HG03432 (cell line): ENCODE data around the gene EXOC3.
"Not testable (repeated sequence)": the region's sequence is repeated elsewhere in the genome, so short reads cannot be mapped to it uniquely, and the experiment has no call there.

Experiments used
- ATAC-seq: cut with Tn5 transposase; IDR thresholded peaks from one replicate; pipeline ENCODE4 v1.9.1; 2021; ENCODE audit warnings: mild to moderate bottlenecking, moderate library complexity; ENCODE audit not compliant: unreplicated experiment

EXOC3 gene

DNA sequence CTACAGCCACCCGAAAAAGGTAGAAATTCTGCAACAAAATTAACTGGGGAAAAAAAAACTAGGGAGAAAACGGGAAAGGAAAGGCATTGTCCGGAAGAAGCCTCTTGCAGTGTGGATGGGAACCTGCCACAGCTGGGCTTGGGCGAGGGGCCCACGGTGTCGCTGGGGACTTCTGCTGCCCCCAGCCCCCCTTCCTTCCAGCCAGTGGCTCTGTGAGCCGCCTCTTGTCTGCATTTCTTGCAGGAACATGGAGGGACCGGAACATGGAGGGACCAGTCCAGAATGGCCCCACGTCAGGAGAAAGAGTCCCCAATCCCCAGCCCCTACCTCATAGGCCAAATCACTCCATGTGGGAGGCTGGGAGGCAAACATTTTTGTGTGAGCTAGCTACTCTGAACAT is 36.9 kb upstream of the EXOC3 start:
- ATAC-seq: no peak

DNA sequence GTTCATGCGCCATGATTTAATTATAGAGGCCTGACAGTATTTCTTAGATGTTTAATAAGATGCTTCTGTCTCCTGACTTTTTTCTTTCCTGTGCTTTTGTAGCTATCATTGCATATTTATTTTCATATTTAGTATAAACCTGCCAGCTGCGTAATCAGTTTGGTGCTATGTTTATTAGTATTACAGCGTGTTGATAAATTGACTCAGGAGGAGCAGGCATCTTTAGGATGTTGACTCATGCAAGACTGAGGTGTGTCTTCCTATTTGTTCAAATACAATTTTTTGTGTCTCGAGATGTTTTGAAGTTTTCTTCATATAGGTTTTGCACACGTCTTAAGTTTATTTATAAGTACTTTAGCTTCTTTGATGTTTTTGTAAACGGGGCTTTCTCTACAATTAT is 35.9 kb upstream of the EXOC3 start:
- ATAC-seq: no peak

DNA sequence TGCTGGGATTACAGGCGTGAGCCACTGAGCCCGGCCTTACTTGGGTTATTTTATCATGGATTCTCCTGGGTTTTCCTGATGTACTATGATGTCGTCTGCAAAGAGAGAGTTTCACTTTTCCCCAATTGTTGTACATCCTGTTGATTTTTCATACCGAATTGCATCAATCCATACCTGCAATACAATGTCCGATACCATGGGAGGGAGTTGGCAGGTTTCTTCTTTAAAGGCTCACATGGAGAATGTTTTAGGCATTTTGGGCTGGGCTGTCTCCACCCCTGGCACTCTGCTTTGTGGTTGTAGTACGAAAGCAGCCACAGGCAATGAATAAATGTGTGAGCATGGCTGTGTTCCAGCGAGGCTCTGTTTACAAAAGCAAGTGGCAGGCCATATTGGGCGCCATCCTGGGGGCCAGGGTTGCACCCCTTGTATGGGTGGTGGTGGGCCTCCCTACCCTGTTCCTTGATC is 35.1 kb upstream of the EXOC3 start:
- ATAC-seq: no peak

DNA sequence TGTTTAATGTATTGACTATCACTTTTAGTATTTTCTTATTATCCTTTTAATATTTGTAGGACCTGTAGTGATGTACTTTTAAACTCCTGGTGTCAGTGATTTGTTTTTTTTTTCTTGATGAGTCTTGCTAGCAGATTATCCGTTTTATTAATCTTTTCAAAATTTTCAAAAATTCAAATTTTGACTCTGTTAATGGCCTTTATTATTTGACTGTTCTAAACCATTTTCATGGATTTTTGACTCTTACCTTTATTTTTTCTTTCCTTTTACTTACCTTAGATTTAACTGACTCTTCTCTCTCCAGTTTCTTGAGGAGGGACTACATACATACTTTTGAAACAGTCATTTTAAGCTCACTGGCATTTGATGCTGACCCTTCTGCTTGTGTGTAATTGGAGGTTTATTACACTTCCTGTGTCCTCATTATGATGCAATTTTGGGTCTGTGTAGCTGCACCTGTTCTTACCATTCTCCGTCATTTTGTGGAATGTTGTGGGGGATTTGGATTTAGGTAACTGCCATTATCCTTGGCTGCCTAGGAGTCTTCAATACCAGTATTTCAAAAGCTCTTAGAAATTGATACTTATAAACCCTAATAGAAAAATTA is 32.0 kb upstream of the EXOC3 start:
- no peak for ATAC-seq

DNA sequence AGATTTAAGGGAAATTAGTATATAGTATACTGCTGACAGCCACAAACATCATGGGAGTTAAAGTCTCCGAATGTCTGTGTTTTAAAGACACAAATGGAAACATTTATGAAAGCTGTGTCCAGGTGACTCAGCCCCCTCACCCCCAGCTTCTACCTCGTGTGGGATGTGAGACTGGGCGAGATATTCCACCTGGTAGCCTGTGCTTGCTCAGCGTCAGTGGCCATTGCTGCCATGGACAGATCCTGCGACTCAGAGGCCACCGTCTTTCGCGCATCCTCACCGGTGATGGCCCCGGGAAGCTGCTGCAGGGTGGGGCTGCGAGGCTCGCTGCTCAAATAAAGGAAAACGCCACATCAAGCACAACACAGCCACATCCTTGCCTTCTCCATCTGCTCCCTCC is 31.2 kb upstream of the EXOC3 start:
- no peak for ATAC-seq

DNA sequence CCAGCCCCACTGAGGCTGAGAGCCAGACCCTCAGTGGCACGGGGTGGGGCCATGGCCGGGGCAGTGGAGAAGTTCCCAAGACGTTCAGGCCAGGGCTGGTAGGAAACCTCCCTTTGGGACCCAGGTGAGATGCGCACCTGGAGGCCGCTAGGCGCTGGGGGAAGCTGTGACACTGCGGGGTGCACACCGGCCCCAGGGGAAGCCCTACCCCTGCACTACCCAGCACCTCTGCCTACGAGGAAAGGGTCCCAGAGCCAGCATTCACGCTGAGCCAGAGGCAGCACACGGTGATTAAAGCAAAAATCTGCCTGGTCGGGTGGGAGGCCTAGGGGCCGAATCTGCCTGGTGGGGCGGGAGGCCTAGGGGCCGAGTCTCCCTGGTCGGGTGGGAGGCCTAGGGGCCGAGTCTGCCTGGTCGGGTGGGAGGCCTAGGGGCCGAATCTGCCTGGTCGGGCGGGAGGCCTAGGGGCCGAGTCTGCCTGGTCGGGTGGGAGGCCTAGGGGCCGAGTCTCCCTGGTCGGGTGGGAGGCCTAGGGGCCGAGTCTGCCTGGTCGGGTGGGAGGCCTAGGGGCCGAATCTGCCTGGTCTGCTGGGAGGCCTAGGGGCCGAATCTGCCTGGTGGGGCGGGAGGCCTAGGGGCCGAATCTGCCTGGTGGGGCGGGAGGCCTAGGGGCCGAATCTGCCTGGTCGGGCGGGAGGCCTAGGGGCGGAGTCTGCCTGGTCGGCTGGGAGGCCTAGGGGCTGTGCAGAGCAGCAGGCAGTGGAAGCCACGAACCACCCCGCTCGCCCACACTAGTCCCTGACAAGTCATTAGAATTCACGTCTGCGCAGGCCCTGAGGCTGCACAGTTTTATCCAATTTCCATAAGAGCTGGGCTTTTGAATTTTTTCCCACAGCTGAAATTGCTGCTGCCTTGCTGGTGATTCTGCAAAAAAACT is 27.7 kb upstream of the EXOC3 start:
- not testable (repeated sequence) for ATAC-seq

DNA sequence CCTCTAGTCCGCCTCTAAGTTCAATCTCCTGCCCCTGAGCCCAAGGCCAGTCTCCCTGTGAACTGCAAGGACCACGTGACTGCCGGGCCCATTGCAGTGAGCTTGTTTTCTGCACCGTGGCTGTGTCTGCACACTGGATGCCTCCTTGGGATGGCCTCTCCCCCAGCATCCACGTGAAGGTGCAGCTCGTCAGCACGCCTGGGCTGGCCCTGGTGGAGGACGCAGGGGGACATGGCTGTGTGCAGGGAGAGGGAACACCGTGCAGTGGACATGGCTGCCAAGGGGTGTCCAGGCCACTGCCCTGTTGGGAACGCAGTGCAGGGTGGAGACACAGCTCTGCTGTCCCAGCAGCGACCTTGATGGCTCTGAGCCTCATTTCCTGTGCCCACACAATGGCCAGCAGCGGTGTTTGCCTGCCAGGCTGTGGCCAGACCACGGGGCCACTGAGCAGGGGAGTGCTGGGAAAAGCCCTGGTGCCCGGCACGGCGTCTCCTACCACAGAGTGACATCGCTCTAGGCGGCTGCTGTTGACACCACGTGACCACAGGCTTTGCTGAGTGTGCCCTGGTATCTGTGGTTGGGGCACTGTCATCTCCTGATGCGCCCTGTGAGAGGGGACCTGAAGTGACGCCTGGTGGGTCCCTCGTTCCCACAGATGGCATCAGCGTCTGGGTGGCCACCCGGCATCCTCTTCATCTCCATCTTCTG is 26.9 kb upstream of the EXOC3 start:
- no peak for ATAC-seq

DNA sequence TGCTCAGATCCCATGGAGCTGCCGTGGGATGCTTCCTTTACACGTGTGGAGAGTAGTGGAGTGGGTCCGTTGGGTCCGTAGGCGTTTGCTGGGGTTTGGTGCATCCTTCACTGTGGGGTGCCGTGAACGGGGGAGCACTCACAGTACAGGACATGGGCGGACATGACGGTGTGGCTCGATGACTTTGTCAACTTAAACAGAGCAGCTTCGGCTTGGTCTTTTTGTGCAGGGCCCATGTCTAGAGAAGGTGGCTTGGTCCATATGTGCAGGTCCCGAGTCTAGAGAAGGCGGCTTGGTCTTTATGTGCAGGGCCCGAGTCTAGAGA is 26.4 kb upstream of the EXOC3 start:
- ATAC-seq: no peak

DNA sequence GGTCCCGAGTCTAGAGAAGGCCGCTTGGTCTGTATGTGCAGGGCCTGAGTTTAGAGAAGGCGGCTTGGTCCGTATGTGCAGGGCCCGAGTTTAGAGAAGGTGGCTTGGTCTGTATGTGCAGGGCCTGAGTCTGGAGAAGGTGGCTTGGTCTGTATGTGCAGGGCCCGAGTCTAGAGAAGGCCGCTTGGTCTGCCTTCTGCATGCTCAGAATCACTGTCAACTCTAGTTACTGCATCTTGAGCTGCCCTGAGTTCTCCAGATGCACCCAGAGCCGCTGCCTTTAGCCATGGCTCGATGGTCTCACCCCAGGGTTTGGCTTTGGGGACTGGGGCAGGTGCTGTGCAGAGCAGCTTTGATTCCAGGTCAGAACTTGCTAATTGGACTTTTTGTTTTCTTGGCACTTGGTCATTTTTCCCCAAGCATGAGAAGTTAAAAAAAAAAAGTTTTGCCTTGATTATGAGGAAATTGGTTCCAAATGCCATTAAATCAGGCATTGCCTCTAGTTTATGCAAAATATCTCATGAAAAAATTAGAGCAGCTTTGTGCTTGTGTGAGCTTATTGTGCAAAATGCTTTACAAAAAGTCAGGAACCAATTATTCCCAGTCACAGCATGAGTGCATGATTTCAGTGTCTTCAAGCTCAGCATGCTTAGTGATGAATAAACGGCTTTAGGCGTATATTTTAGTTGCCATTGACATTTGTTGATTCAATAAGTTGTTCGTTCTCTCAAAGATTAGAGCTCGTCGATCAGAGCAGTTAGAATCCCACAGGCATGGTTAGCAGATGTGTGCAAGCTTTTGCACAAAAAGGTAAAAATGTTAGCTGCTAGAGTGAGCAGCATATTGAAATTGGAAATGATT is 25.4 kb upstream of the EXOC3 start:
- no peak for ATAC-seq

DNA sequence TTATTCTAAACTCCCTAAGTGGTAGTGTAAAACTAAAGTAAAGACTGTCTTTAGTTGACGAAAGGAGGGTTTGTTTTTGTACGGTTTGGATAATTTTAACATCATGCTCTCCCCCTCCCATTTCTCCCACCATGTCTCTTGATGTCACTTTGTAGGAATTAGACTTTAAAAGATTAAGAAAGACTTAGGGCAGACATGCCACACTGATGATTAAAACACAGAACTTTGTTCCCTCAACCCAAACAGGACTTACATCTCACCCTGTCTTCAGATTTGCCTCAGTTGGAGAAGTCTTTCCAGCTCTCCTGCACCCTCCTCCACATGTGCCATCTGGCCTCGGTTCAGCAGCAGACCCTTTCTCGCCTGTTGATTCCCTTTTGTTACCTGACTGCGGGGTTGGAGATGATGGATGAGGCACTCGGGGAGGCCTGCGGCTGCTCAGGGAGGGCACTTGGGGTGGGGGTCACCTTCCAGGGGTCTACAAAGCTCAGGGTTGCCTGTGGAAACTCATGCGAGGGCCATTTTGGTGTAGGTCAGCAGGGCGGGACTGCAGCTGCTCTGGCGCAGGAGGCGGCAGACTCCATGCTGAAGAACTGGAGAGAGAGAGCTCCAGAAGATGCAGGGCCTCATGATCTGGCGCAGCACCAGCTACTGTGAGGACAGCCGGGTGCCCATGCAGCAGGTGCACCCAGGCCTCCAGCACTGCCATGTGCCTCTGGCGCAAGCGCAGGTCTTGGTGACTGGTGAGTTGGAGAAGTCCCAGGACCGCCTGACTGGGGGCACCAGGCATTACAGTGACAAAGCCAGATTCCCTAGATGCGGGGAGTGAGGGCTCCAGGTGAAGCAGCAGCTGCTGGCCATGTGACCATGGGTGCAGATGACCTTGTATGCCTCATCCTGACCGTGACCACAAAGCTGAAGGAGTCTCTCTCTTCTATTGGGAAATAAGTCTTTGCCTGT is 24.5 kb upstream of the EXOC3 start:
- ATAC-seq: no peak

DNA sequence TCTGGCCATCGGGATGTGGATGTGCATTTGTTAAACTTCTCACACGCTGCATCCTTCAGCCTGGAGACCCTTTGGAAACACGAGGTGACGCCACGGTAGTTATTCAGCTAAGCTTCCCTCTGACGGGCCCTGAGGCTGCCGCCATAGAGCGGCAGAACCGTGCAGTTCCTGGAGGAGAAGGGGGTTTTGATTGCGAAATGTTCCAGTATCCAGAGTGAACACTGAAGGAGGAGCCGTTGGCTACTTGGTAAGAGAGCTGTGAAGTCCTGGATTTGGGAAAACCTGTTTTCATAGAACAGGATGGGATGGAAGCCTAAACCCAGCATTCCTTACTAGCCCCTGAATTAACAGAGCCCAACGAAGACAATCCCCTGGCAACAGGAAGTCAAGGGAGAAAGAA is 23.0 kb upstream of the EXOC3 start:
- ATAC-seq: no peak

DNA sequence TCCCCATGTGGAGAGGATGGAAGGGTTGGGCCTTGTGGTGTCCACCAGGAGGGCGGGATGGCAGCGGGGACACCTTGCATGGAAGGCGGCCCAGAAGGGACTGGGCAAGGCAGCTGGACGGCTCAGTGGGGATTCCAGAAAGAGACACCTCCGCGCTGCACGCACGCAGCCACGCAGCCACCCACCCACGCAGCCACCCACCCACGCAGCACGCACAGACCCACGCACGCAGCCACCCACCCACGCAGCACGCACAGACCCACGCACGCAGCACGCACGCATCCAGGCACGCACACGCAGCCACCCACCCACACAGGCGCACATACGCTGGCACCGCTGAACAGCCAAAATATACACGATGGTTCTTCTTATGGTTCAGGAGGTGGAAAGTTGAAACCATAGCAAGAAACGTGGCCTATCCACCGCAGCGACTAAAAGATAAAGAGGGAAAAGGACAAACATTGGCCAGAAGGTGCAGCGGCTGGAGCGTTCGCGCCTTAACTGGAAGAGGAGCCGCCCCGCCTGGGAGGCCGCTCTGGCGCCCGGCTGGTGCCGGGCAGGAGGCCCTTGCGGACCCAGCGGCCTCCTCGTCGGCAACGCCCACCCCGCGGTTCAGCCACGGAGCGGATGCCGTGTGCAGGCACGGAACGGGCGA is 22.2 kb upstream of the EXOC3 start:
- no peak for ATAC-seq

DNA sequence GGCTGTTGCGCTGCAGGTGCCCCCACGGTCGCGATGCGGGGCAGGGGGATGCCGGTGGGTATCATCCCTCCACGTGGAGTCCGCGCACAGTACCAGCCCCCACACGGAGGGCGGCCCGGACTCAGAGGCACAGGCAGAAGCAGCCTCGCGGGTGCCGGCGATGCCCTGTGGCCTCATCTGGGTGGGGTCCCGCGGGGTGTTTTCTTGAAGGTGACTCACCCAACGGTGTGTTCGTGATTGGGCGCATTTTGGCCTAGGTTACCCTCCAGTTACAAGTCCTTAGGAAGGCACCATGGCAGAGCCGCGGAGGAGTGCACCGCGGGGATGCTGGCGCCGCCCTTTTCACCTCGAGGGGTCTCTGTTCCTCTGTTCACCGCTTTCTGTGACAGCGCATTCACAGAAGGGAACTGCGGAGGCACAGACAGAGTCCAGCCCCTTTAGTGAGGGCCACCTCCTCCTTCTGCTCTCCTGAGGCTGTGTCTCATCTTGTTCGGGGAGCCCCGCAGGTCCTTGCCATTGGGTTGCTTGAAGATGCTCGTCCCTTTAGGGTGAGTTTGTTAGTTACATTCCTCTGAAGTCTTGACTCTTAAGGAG is 21.6 kb upstream of the EXOC3 start:
- ATAC-seq: no peak

DNA sequence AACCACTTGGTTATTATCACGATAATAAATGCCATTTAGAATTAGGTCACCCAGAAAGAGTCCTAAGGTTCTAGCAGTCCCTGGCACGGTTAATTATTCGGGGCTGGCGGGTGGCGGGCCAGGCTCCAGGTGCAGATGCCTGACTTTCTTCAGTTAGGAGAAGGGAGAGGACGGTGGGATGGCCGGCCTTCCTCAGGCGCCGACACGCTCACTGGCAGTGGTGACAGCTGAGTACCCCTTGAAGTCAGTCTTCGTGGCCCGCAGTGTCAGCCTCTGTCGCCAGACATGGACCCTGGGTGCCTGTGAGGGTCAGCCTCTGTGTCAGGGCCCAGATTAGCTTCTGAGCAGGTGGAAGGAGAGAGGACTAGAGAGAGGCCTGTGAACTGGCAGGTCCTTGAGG is 21.1 kb upstream of the EXOC3 start:
- no peak for ATAC-seq

DNA sequence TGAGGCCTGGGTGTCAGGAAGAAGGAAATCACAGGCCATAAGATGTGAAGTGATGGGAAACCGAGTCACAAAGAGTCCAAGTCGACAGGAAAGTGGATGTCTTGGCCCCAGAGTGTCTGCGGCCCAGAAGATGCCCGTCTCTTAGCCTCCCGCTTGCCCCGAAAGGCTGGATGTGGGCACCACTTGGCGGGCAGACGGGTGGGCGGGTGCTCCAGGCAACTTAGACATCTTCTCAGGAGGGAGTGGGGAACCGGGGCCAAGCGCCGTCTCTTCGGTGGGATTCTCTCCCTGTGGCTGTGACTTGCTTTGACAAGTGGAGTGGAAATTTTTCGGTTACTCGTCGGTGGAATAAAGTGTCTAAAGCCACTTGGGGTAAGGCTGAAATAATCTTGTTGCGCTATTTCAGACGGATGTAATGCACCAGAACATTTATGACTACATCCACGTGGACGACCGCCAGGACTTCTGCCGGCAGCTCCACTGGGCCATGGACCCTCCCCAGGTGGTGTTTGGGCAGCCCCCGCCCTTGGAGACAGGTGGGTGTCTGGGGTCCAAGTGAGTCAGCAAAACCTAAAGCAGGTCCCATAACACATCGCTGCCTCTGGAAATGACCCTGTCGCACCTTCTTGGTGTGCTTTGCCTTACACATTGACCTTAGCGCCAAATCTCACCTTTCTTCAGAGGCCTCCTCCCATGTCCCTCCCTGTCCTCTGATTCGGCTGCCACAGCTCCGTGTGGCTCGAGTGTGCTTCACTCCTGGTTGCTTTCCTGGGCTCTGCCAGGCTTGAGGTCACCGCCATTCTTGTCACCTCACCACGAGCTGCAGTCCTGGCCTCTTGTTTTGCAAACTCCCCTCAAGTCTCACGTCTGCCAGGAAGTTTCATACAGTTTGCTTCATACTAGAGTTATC is 20.4 kb upstream of the EXOC3 start:
- no peak for ATAC-seq

DNA sequence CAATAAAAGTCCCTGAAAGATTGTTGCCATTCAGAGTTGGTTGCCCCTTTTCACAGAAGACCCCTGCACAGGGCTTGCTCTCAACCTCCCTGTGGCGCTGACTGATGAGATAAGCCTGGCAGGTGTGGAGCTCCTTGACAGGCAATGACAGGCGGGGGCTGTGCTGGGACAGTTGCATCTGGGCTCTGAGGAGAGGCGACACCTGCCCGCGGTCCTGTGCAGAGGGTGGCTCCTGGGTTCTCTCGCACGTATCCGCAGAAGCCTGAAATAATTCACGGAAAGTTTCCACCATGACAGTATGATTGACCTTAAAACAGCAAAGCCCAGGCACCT is 19.8 kb upstream of the EXOC3 start:
- no peak for ATAC-seq

DNA sequence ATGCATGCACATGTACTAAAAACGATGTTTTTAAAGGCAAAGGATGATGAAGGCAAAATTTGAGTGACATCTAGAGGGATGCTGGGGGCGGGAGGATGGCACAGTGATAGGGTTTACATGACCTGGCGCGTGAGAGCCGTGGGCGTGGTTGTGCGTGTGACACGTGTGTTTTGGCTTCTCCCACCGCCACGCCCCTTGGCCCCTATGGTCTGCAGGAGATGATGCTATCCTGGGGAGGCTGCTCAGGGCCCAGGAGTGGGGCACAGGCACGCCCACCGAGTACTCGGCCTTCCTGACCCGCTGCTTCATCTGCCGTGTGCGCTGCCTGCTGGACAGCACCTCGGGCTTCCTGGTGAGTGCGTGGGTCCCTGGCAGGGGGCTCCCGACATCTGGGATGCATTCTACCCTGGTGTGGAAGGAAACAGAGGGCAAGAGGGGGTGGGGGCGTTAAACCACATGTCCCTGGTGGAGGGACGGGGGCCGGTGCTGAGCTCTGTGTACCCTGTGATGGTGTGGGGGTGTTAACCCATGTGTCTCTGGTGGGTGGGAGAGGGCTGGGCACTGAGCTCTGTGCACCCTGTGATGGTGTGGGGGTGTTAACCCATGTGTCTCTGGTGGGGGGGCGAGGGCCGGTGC is 19.2 kb upstream of the EXOC3 start:
- ATAC-seq: no peak
